ENCODE measurements around the gene CUX1.

Gene CUX1

DNA sequence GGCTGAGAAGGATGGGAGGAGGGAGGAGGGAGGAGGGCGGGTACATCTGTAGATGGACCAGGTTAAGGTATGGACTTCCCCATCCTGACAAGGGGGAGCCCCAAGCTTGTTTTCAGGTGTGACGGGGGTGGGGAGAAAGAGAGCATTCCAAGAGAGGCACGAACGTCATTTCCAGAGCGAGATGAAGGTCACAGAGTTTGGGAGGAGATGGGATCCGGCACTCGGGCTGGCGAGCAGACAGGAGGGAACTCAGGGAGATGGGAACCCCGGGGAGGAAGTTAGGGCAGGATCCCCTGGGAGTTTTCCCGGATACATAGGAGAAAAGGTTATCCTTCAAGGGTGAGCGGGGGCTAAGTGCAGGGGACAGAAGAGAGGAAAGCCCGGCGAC, 118.8 kb downstream of the CUX1 start:
- peaks cover 29% of the 10 kb centered on the region for H3K4me1 ChIP-seq (ENCODE audit: low read length)

DNA sequence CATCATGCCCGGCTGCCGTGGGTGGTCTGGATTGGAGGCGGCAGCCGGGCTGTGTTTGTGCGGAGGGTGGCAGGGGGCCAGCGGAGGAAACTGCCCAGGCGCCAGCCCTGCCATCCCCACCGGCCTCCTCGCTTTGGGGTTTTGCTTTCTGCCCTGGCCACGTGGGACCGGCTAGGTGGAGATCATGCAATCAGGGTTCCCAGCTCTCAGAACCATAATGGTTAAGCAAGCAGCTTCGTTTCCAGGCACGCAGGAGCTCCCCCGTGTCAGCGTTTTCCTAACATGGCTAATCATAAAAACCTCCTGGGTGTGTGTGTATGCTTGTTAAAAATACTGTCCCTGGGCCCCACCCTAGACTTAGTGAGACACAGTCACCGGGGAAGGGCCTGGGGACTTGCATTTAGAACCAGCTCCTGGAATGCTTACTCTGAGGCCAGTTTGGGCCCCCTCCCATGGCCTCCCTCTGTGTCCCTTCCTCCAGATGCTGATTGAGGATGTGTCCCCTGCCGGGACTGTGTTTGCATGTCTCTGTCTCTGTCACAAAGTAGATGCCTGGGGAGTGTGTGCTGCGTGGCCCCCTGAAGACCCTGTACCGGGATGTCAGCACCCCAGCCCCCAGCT, 119.3 kb downstream of the CUX1 start:
- peaks cover 4% of the 10 kb centered on the region; the same call in 1 of the 2 replicates for H4K20me1 ChIP-seq (ENCODE audit: insufficient read depth, low read length)
- H3K4me3 ChIP-seq (ENCODE audit: low read length): no peak overlapping the region
- H3K9ac ChIP-seq (ENCODE audit: low read length): no peak overlapping the region
- peaks cover 16% of the 10 kb centered on the region for H3F3A ChIP-seq (ENCODE audit: insufficient read depth, low read length)
- no peak overlapping the region for H3K4me2 ChIP-seq (ENCODE audit: low read depth, low read length)
- H3K27me3 ChIP-seq (replicated peaks; ENCODE audit: insufficient read depth, low read length): no peaks in the 10 kb centered on the region
- H2AFZ ChIP-seq (ENCODE audit: low read length): no peak overlapping the region
- H3K4me1 ChIP-seq (ENCODE audit: low read length): peaks cover 34% of the 10 kb centered on the region
- TF ChIP-seq EZH2phosphoT487 (IDR thresholded peaks at IDR 0.05; ENCODE audit: low read length): no peak
- TF ChIP-seq EZH2 (optimal IDR thresholded peaks at IDR 0.05; ENCODE audit: low read depth, low read length): no peak
- TF ChIP-seq, protein P1, sequence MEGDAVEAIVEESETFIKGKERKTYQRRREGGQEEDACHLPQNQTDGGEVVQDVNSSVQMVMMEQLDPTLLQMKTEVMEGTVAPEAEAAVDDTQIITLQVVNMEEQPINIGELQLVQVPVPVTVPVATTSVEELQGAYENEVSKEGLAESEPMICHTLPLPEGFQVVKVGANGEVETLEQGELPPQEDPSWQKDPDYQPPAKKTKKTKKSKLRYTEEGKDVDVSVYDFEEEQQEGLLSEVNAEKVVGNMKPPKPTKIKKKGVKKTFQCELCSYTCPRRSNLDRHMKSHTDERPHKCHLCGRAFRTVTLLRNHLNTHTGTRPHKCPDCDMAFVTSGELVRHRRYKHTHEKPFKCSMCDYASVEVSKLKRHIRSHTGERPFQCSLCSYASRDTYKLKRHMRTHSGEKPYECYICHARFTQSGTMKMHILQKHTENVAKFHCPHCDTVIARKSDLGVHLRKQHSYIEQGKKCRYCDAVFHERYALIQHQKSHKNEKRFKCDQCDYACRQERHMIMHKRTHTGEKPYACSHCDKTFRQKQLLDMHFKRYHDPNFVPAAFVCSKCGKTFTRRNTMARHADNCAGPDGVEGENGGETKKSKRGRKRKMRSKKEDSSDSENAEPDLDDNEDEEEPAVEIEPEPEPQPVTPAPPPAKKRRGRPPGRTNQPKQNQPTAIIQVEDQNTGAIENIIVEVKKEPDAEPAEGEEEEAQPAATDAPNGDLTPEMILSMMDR (IDR thresholded peaks at IDR 0.05; ENCODE audit: low read length): no peak
- DNase-seq: no peak
- no peak overlapping the region for H3K27ac ChIP-seq (ENCODE audit: low read length)
- H3K79me2 ChIP-seq (ENCODE audit: low read length): peaks cover 71% of the 10 kb centered on the region
- H3K9me2 ChIP-seq (replicated peaks; ENCODE audit: insufficient read depth, low read length): no peaks in the 10 kb centered on the region
- H3K9me3 ChIP-seq (replicated peaks; ENCODE audit: insufficient read depth, low read length): no peaks in the 10 kb centered on the region
- H3K36me3 ChIP-seq (replicated peaks; ENCODE audit: insufficient read depth, low read length): no peaks in the 10 kb centered on the region

More for the DNA sequence above, 118.8 kb downstream of the CUX1 start:
- Histone ChIP-seq H4K20me1 (ENCODE audit: insufficient read depth, low read length) (peaks cover 5% of the 10 kb centered on the region; the same call in 1 of the 2 replicates), H3K4me2 (ENCODE audit: low read depth, low read length) (no peak overlapping the region), H3K27ac (ENCODE audit: low read length) (no peak overlapping the region), H3K9ac (ENCODE audit: low read length) (no peak overlapping the region), H3K27me3 (replicated peaks; ENCODE audit: insufficient read depth, low read length) (no peaks in the 10 kb centered on the region), H3K9me2 (replicated peaks; ENCODE audit: insufficient read depth, low read length) (no peaks in the 10 kb centered on the region), H2AFZ (ENCODE audit: low read length) (no peak overlapping the region), H3K4me3 (ENCODE audit: low read length) (no peak overlapping the region), H3K36me3 (replicated peaks; ENCODE audit: insufficient read depth, low read length) (no peaks in the 10 kb centered on the region), H3F3A (ENCODE audit: insufficient read depth, low read length) (peaks cover 12% of the 10 kb centered on the region), H3K79me2 (ENCODE audit: low read length) (peaks cover 73% of the 10 kb centered on the region), H3K9me3 (replicated peaks; ENCODE audit: insufficient read depth, low read length) (no peaks in the 10 kb centered on the region)
- no peak for DNase-seq
- no peak for TF ChIP-seq EZH2phosphoT487 (IDR thresholded peaks at IDR 0.05; ENCODE audit: low read length)
- TF ChIP-seq EZH2 (optimal IDR thresholded peaks at IDR 0.05; ENCODE audit: low read depth, low read length): no peak
- TF ChIP-seq, protein P1 (IDR thresholded peaks at IDR 0.05; ENCODE audit: low read length): no peak

DNA sequence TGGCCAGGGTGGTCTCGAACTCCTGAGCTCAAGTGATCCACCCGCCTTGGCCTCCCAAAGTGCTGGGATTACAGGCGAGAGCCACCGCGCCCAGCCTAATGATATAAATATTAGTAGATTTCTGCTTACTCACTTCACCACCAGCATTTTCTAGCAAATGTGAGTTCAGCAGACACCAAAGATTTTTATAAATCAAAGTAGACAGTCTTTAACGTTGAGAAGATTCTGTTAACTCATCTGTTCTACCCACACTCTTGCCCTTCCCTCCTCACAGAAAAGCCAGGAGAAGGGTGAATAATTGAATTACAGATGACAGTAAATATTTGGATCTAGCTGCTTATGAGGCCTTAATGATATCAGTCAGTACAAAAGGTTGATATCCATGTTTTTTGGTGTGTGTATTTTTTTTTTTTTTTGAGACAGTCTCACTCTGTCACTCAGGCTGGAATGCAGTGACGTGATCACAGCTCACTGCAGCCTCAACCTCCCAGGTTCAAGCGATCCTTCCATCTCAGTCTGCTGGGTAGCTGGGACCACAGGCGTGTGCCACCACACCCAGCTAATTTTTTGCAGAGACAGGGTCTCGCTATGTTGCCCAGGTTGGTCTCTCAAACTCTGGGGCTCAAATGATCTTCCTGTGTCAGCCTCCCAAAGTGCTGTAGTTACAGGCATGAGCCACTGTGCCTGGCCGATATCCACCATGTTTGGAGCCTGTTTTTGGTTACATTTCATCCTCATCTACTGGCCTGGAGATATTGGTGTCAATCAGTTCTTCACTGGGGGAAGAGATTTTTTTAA, 120.5 kb downstream of the CUX1 start:
- no peak overlapping the region for H2AFZ ChIP-seq (ENCODE audit: low read length)
- no peak overlapping the region for H3K9ac ChIP-seq (ENCODE audit: low read length)
- peaks cover 44% of the 10 kb centered on the region for H3K4me1 ChIP-seq (ENCODE audit: low read length)
- no peak overlapping the region for H3K27ac ChIP-seq (ENCODE audit: low read length)
- H3K9me3 ChIP-seq (replicated peaks; ENCODE audit: insufficient read depth, low read length): no peaks in the 10 kb centered on the region
- peaks cover 4% of the 10 kb centered on the region; the same call in 1 of the 2 replicates for H4K20me1 ChIP-seq (ENCODE audit: insufficient read depth, low read length)
- peaks cover 16% of the 10 kb centered on the region for H3F3A ChIP-seq (ENCODE audit: insufficient read depth, low read length)
- no peak overlapping the region for H3K4me2 ChIP-seq (ENCODE audit: low read depth, low read length)
- H3K9me2 ChIP-seq (replicated peaks; ENCODE audit: insufficient read depth, low read length): no peaks in the 10 kb centered on the region
- H3K36me3 ChIP-seq (replicated peaks; ENCODE audit: insufficient read depth, low read length): no peaks in the 10 kb centered on the region
- peaks cover 67% of the 10 kb centered on the region for H3K79me2 ChIP-seq (ENCODE audit: low read length)
- TF ChIP-seq, protein P1 (IDR thresholded peaks at IDR 0.05; ENCODE audit: low read length): no peak
- TF ChIP-seq EZH2 (optimal IDR thresholded peaks at IDR 0.05; ENCODE audit: low read depth, low read length) (no peak), EZH2phosphoT487 (IDR thresholded peaks at IDR 0.05; ENCODE audit: low read length) (no peak)
- no peaks in the 10 kb centered on the region for H3K27me3 ChIP-seq (replicated peaks; ENCODE audit: insufficient read depth, low read length)
- H3K4me3 ChIP-seq (ENCODE audit: low read length): no peak overlapping the region
- DNase-seq: no peak

Data from MM.1S (cell line).